GM19463 (cell line): ENCODE data around the gene ST6GAL1.
"Not testable (repeated sequence)": the region's sequence is repeated elsewhere in the genome, so short reads cannot be mapped to it uniquely, and the experiment has no call there.

Source experiments
- ATAC-seq: cut with Tn5 transposase; IDR thresholded peaks from one replicate; pipeline ENCODE4 v1.9.1; 2021; ENCODE audit warnings: mild to moderate bottlenecking, moderate library complexity; ENCODE audit not compliant: unreplicated experiment

The ST6GAL1 gene

GRCh38 chr3:186930143-186930640, at the start of gene ST6GAL1:
Gene ST6GAL1, plus strand, starts transcription at chr3:186930526. Its CDS starts 112,178 bp downstream, at chr3:187042704.
- ATAC-seq, result peak; percentile 56

GRCh38 chr3:186882150-186882524, 48.2 kb upstream of the ST6GAL1 start:
- ATAC-seq, result no peak

GRCh38 chr3:186882881-186883685, 47.2 kb upstream of the ST6GAL1 start:
- no peak for ATAC-seq

GRCh38 chr3:186883686-186884058, 46.7 kb upstream of the ST6GAL1 start:
- ATAC-seq, result no peak

- not testable (repeated sequence) for ATAC-seq
These were observed 45.5 kb upstream of the ST6GAL1 start for GRCh38 chr3:186884868-186885267.

- no peak for ATAC-seq
These were observed 43.9 kb upstream of the ST6GAL1 start for GRCh38 chr3:186886202-186886981.

- not testable (repeated sequence) for ATAC-seq
These were observed 42.8 kb upstream of the ST6GAL1 start for GRCh38 chr3:186887507-186887938.

- no peak for ATAC-seq
These were observed 41.8 kb upstream of the ST6GAL1 start for GRCh38 chr3:186888569-186888968.

GRCh38 chr3:186889698-186890097, 40.6 kb upstream of the ST6GAL1 start:
- ATAC-seq, result not testable (repeated sequence)

GRCh38 chr3:186890911-186891310, 39.4 kb upstream of the ST6GAL1 start:
- no peak for ATAC-seq

- not testable (repeated sequence) for ATAC-seq
These were observed 37.3 kb upstream of the ST6GAL1 start for GRCh38 chr3:186893071-186893470.

GRCh38 chr3:186895406-186895805, 34.9 kb upstream of the ST6GAL1 start:
- no peak for ATAC-seq

GRCh38 chr3:186896006-186896405, 34.3 kb upstream of the ST6GAL1 start:
- no peak for ATAC-seq

- ATAC-seq, result no peak
These were observed 33.5 kb upstream of the ST6GAL1 start for GRCh38 chr3:186896875-186897274.

GRCh38 chr3:186901135-186901734, 29.1 kb upstream of the ST6GAL1 start:
- ATAC-seq, result no peak

- ATAC-seq, result no peak
These were observed 28.2 kb upstream of the ST6GAL1 start for GRCh38 chr3:186902154-186902553.

- ATAC-seq, result no peak
These were observed 27.6 kb upstream of the ST6GAL1 start for GRCh38 chr3:186902713-186903112.

- ATAC-seq, result not testable (repeated sequence)
These were observed 26.6 kb upstream of the ST6GAL1 start for GRCh38 chr3:186903676-186904075.

- ATAC-seq, result not testable (repeated sequence)
These were observed 23.3 kb upstream of the ST6GAL1 start for GRCh38 chr3:186907075-186907474.

GRCh38 chr3:186909078-186909853, 21.1 kb upstream of the ST6GAL1 start:
- no peak for ATAC-seq
